Natural killer cell (primary cell): Measurements from ENCODE around the gene BAG3. TPM values are rescaled to one million over a fixed set of nuclear protein-coding genes. Genes with fewer than 3 reads are reported as not detected.
"Not testable (repeated sequence)": the region's sequence is repeated elsewhere in the genome, so short reads cannot be mapped to it uniquely, and the experiment has no call there.

ENCODE experiments used
- ATAC-seq, 3 donors: fragments of 150-1000 bp in 2 of 3; fragments of 200-7000 bp in 1 of 3; cut with Tn5 transposase; 1 replicate in 1 of 3; 2 replicates in 2 of 3; pipeline ENCODE4 v1.10.0; 2021; ENCODE audit warnings: mild to moderate bottlenecking in 2 of 3, moderate library complexity in 2 of 3
- DNase-seq, 2 donors: peaks; one replicate each; pipeline versions ENCODE4 v3.0.0 to v3.0.0-alpha.2; 2013 to 2021; ENCODE audit warnings: mixed read lengths in 1 of 2
- H3K27ac ChIP-seq: one replicate; pipeline ENCODE4 v1.5.1; 2013; ENCODE audit warnings: mild to moderate bottlenecking, low read length
- H3K27me3 ChIP-seq: one replicate; pipeline ENCODE4 v1.6.1; 2013; ENCODE audit warnings: low read length; ENCODE audit not compliant: control insufficient read depth, insufficient read depth
- H3K36me3 ChIP-seq: one replicate; pipeline ENCODE4 v1.6.1; 2013; ENCODE audit warnings: low read length; ENCODE audit not compliant: control insufficient read depth, insufficient read depth
- H3K4me1 ChIP-seq: one replicate; pipeline ENCODE4 v1.6.1; 2013; ENCODE audit warnings: low read length; ENCODE audit not compliant: control insufficient read depth, insufficient read depth
- H3K4me3 ChIP-seq: one replicate; pipeline ENCODE4 v1.5.1; 2013; ENCODE audit warnings: low read length
- H3K9me3 ChIP-seq: one replicate; pipeline ENCODE4 v1.6.1; 2013; ENCODE audit warnings: low read length; ENCODE audit not compliant: control insufficient read depth, insufficient read depth
- H3K27ac Mint-ChIP-seq, 2 donors: one replicate each; pipeline ENCODE4 v1.8.0; 2022; ENCODE audit warnings: mild to moderate bottlenecking in 2 of 2, mixed read lengths in 2 of 2, moderate library complexity in 1 of 2
- H3K27me3 Mint-ChIP-seq, 2 donors: one replicate each; pipeline ENCODE4 v1.8.0; 2022; ENCODE audit warnings: low read depth in 2 of 2, mixed read lengths in 2 of 2
- H3K36me3 Mint-ChIP-seq: one replicate; pipeline ENCODE4 v1.8.0; 2022; ENCODE audit warnings: mixed read lengths
- H3K4me1 Mint-ChIP-seq, 2 donors: one replicate each; pipeline ENCODE4 v1.8.0; 2022; ENCODE audit warnings: mixed read lengths in 2 of 2
- H3K4me3 Mint-ChIP-seq: one replicate; pipeline ENCODE4 v1.8.0; 2022; ENCODE audit warnings: mild to moderate bottlenecking, moderate library complexity, mixed read lengths
- H3K9me3 Mint-ChIP-seq, 2 donors: one replicate each; pipeline ENCODE4 v1.8.0; 2022; ENCODE audit warnings: mixed read lengths in 2 of 2
- WGBS: methylation state at CpG from one replicate; pipeline ENCODE4 v1.1.7; 2013; ENCODE audit warnings: missing lambda C conversion rate; ENCODE audit not compliant: insufficient coverage; 5-methylcytosine and 5-hydroxymethylcytosine counted together
- intact Hi-C: fragments of 100-400 bp; cut with micrococcal nuclease; formaldehyde crosslinking; loops from one replicate; pipeline ENCODE4 v1.14.2; 2022
- total RNA-seq, 4 donors: library from RNA; stranded (reverse); fragments of 120-200 nt in 1 of 4; gene quantifications; one replicate each; pipeline versions ENCODE4 v1.2.3 to v1.2.4, GENCODE V29; 2013 to 2022
- TF ChIP-seq, protein P1 (sequence below): fragments of 200-600 bp; IDR thresholded peaks from one replicate; pipeline ENCODE4 v1.8.0; 2022; ENCODE audit warnings: antibody characterized with exemption

BAG3 gene
- total RNA-seq, 3 donors from 2014 or later (not counting 1 experiment from before 2014, with no cell fraction given), result 7.6 to 9.7 (median 8.3) TPM

DNA sequence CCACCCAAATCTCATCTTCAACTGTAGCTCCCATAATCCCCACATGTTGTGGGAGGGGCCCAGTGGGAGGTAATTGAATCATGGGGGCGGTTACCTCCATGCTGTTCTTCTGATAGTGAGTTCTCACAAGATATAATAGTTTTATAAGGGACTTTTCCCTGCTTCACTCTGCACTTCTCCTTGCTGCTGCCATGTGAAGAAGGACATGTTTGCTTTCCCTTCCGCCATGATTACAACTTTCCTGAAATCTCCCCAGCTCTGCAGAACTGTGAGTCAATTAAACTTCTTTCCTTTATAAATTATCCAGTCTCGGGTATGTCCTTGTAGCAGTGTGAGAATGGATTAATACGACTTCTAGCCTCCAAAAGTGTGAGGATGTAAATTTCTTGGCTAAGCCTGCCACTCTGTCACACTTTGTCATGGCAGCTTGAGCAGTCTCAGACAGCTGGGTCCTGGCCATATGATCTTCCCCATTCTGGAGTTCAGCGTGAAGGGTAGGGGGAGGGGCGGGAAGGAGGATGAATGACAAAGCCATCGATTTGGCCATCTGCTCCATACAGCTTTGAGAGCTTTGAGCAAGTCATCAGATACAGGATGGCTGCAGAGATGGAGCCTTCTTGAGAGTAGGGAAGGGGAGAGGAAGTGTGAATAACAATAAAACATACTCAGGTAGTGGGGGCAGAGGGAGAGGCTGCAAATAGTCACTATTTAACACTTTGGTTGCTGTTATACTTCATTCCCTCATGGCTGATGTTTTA, 55.5 kb downstream of the BAG3 start:
- H3K4me3 ChIP-seq, result no peak overlapping the region
- Mint-ChIP-seq H3K36me3 (no peaks in the 10 kb centered on the region), H3K9me3 (peaks cover 2 to 4% of the 10 kb centered on the region in 2 donors), H3K4me1 (no peaks in the 10 kb centered on the region), H3K4me3 (no peak overlapping the region), H3K27ac (no peak overlapping the region), H3K27me3 (no peaks in the 10 kb centered on the region)
- DNase-seq (no peak), ATAC-seq (no peak)
- H3K27ac ChIP-seq, result no peak overlapping the region
- peaks cover 17% of the 10 kb centered on the region for H3K4me1 ChIP-seq
- WGBS, result 66% methylated on average over 5 of the region's 7 CpGs
- no peaks in the 10 kb centered on the region for H3K27me3 ChIP-seq
- TF ChIP-seq, protein P1, sequence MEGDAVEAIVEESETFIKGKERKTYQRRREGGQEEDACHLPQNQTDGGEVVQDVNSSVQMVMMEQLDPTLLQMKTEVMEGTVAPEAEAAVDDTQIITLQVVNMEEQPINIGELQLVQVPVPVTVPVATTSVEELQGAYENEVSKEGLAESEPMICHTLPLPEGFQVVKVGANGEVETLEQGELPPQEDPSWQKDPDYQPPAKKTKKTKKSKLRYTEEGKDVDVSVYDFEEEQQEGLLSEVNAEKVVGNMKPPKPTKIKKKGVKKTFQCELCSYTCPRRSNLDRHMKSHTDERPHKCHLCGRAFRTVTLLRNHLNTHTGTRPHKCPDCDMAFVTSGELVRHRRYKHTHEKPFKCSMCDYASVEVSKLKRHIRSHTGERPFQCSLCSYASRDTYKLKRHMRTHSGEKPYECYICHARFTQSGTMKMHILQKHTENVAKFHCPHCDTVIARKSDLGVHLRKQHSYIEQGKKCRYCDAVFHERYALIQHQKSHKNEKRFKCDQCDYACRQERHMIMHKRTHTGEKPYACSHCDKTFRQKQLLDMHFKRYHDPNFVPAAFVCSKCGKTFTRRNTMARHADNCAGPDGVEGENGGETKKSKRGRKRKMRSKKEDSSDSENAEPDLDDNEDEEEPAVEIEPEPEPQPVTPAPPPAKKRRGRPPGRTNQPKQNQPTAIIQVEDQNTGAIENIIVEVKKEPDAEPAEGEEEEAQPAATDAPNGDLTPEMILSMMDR, result no peak
- no peaks in the 10 kb centered on the region for H3K36me3 ChIP-seq
- H3K9me3 ChIP-seq, result peaks cover 6% of the 10 kb centered on the region
- intact Hi-C loops, result no loop called here

DNA sequence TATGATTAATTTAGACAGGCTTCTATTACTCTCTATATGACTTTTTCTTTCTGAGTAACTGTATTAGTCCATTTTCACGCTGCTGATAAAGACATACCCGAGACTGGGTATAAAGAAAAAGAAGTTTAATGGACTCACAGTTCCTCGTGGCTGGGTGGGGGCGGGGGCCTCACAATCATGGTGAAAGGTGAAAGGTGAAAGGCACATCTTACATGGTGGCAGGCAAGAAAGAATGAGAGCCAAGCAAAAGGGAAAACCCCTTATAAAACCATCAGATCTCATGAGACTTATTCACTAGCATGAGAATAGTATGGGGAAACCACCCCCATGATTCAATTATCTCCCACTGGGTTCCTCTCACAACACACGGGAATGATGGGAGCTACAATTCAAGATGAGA, 56.2 kb downstream of the BAG3 start:
- DNase-seq, intact Hi-C loops, H3K27ac ChIP-seq, ATAC-seq, H3K4me3 Mint-ChIP-seq, H3K27me3 Mint-ChIP-seq, H3K4me1 Mint-ChIP-seq, H3K27ac Mint-ChIP-seq, H3K4me3 ChIP-seq, H3K9me3 ChIP-seq, H3K9me3 Mint-ChIP-seq, H3K36me3 ChIP-seq, H3K36me3 Mint-ChIP-seq, H3K27me3 ChIP-seq: not testable (repeated sequence)
- H3K4me1 ChIP-seq, result peaks cover 17% of the 10 kb centered on the region
- 81% methylated on average over 4 of the region's 5 CpGs for WGBS

DNA sequence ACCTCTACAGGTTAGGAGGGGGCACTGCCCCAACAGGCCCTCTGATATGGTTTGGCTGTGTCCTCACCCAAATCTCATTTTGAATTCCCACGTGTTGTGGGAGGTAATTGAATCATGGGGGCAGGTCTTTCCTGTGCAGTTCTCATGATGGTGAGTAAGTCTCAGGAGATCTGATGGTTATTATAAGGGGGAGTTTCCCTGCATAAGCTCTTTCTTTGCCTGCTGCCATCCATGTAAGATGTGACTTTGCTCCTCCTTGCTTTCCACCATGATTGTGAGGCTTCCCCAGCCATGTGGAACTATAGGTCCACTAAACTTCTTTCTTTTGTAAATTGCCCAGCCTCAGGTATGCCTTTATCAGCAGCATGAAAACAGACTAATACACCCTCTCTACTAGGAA, 59.8 kb downstream of the BAG3 start:
- H3K4me1 Mint-ChIP-seq, intact Hi-C loops, H3K27ac ChIP-seq, H3K4me3 Mint-ChIP-seq, H3K4me1 ChIP-seq, H3K27me3 ChIP-seq, DNase-seq, H3K27me3 Mint-ChIP-seq, H3K9me3 ChIP-seq, H3K4me3 ChIP-seq, H3K36me3 ChIP-seq, H3K36me3 Mint-ChIP-seq, ATAC-seq, H3K27ac Mint-ChIP-seq, H3K9me3 Mint-ChIP-seq: not testable (repeated sequence)
- 75% methylated on average over 1 of the region's 1 CpG for WGBS

DNA sequence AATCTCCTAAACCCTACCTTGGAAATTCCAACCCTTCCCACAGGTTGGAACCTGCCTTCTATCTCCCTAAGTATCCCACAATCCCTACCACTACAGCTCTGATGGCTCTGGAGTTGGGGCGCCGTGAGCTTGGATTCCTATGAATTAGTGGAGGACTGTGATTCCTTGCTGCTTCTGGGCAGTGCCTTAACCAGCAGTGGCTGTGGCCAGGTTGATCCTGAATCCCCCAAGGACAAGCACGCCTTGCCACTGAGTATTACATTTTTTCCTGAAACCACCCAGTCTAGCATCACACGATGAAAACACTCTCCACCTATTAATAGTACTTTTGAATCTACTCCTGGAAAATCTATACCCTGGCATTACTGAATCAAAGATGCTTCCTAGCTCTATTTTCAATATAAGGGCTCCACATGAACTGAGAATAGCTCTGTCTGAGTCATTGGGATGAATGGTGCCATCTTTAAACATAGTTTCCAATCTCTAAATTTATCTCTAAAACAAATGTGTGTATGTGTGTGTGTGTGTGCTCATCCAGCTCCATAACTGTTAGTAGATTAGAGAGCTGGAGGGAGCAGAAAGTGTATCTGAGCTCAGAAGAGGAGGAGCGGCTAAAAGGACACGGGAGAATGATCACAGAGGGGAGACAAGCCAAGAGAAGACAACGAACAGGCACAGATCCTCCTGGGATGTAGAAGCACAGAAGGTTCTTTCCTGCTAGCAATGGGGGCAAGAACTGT, 62.7 kb downstream of the BAG3 start:
- no peak overlapping the region for H3K4me3 ChIP-seq
- H3K27me3 Mint-ChIP-seq, result no peaks in the 10 kb centered on the region
- H3K27me3 ChIP-seq, result no peaks in the 10 kb centered on the region
- H3K4me1 Mint-ChIP-seq, result no peaks in the 10 kb centered on the region
- 84% methylated on average over 7 of the region's 7 CpGs for whole genome bisulfite sequencing
- intact Hi-C loops, result no loop called here
- H3K36me3 ChIP-seq, result no peaks in the 10 kb centered on the region
- no peak for DNase-seq
- H3K9me3 Mint-ChIP-seq, result no peaks in the 10 kb centered on the region
- no peak overlapping the region for H3K4me3 Mint-ChIP-seq
- TF ChIP-seq, protein P1, result no peak
- H3K27ac Mint-ChIP-seq, result no peak overlapping the region
- H3K27ac ChIP-seq, result no peak overlapping the region
- no peaks in the 10 kb centered on the region for H3K36me3 Mint-ChIP-seq
- no peaks in the 10 kb centered on the region for H3K4me1 ChIP-seq
- H3K9me3 ChIP-seq, result no peaks in the 10 kb centered on the region
- no peak for ATAC-seq
